ENCODE results near the gene SIGLEC1.

GRCh38 chr20:3689978-3690377 is 22.4 kb downstream of the SIGLEC1 start:
- TF ChIP-seq CTCF (conservative IDR thresholded peaks at IDR 0.05; ENCODE audit: low read depth, low read length) = no peak
- no peak for TF ChIP-seq EZH2 (IDR thresholded peaks at IDR 0.05; ENCODE audit: borderline replicate concordance, low read depth, low read length, poor library complexity, severe bottlenecking)
